Stimulated activated CD8-positive, alpha-beta memory T cell treated with anti-CD3 and anti-CD28 coated beads, Interleukin-7, amount 100 ng/mL, for 48 hours (primary cell): Measurements from ENCODE around the gene FOXO1.
"Not testable (repeated sequence)": the region's sequence is repeated elsewhere in the genome, so short reads cannot be mapped to it uniquely, and the experiment has no call there.

Experiments used
- DNase-seq, 2 donors: peaks; one replicate each; pipeline ENCODE4 v3.0.0-alpha.2; 2020; ENCODE audit warnings: low read depth in 1 of 2; ENCODE audit errors: extremely low read depth in 1 of 2

The FOXO1 gene

GRCh38 chr13:40666045-40666932 lies at the start of gene FOXO1:
TSS of gene FOXO1 (minus strand) at chr13:40666641. CDS start at chr13:40666212, 429 bp downstream.
- DNase-seq, result peak; percentile 72 to 78

- not testable (repeated sequence) for DNase-seq
Measured at GRCh38 chr13:40714433-40714832, 48.0 kb upstream of the FOXO1 start.

GRCh38 chr13:40706439-40706838 lies 40.0 kb upstream of the FOXO1 start:
- no peak for DNase-seq

GRCh38 chr13:40697711-40698110 lies 31.3 kb upstream of the FOXO1 start:
- DNase-seq, result no peak

GRCh38 chr13:40694426-40694825 lies 28.0 kb upstream of the FOXO1 start:
- DNase-seq, result no peak

GRCh38 chr13:40692946-40693345 lies 26.5 kb upstream of the FOXO1 start:
- DNase-seq, result no peak

- DNase-seq, result no peak
Measured at GRCh38 chr13:40688781-40689180, 22.3 kb upstream of the FOXO1 start.

- no peak for DNase-seq
Measured at GRCh38 chr13:40682449-40683240, 16.2 kb upstream of the FOXO1 start.

- no peak for DNase-seq
Measured at GRCh38 chr13:40681341-40682146, 15.1 kb upstream of the FOXO1 start.

- DNase-seq, result no peak
Measured at GRCh38 chr13:40680659-40681323, 14.3 kb upstream of the FOXO1 start.

- DNase-seq, result no peak
Measured at GRCh38 chr13:40679480-40679985, 13.1 kb upstream of the FOXO1 start.

GRCh38 chr13:40677064-40677463 lies 10.6 kb upstream of the FOXO1 start:
- no peak for DNase-seq

- no peak for DNase-seq
Measured at GRCh38 chr13:40676007-40676406, 9.6 kb upstream of the FOXO1 start.

- no peak for DNase-seq
Measured at GRCh38 chr13:40673414-40673813, 7.0 kb upstream of the FOXO1 start.

- no peak for DNase-seq
Measured at GRCh38 chr13:40672765-40673397, 6.4 kb upstream of the FOXO1 start.

GRCh38 chr13:40671956-40672764 lies 5.7 kb upstream of the FOXO1 start:
- no peak for DNase-seq

GRCh38 chr13:40670307-40670706 lies 3.9 kb upstream of the FOXO1 start:
- no peak for DNase-seq

- DNase-seq, result no peak
Measured at GRCh38 chr13:40668335-40668734, 1.9 kb upstream of the FOXO1 start.

GRCh38 chr13:40667622-40667978 lies 1.2 kb upstream of the FOXO1 start:
- DNase-seq, result no peak
